OCI-LY1 (cell line): Measurements from ENCODE around the gene SLC27A6.

Experiments
- H2AFZ ChIP-seq: fragments of 200-600 bp; sonication (generic), shearing (Covaris generic); 2 replicates; pipeline ENCODE4 v1.6.0; 2014; ENCODE audit warnings: antibody characterized with exemption, mild to moderate bottlenecking, low read length
- H3F3A ChIP-seq: fragments of 200-600 bp; sonication (generic), shearing (Covaris generic); 2 replicates; pipeline ENCODE4 v1.6.0; 2014; ENCODE audit warnings: mild to moderate bottlenecking, antibody characterized with exemption, low read length, moderate library complexity; ENCODE audit not compliant: insufficient read depth
- H3K27ac ChIP-seq: fragments of 200-600 bp; sonication (generic); 2 replicates; pipeline ENCODE4 v1.5.1; 2014; ENCODE audit warnings: low read length, mixed run types, mild to moderate bottlenecking, low read depth; ENCODE audit not compliant: poor library complexity, severe bottlenecking
- H3K27me3 ChIP-seq: fragments of 200-600 bp; sonication (generic); 2 replicates; pipeline ENCODE4 v1.6.0; 2014; ENCODE audit warnings: antibody characterized with exemption, mild to moderate bottlenecking, low read length, moderate library complexity; ENCODE audit not compliant: insufficient read depth
- H3K36me3 ChIP-seq: fragments of 200-600 bp; sonication (generic); 2 replicates; pipeline ENCODE4 v1.6.1; 2014; ENCODE audit warnings: mild to moderate bottlenecking, antibody characterized with exemption, low read length, moderate library complexity, mixed read lengths; ENCODE audit not compliant: insufficient read depth
- H3K4me1 ChIP-seq: fragments of 200-600 bp; sonication (generic); 2 replicates; pipeline ENCODE4 v1.5.1; 2014; ENCODE audit warnings: mild to moderate bottlenecking, low read length, moderate library complexity; ENCODE audit not compliant: insufficient read depth, severe bottlenecking
- H3K4me2 ChIP-seq: fragments of 200-600 bp; sonication (generic), shearing (Covaris generic); 2 replicates; pipeline ENCODE4 v1.6.1; 2014; ENCODE audit warnings: low read length
- H3K4me3 ChIP-seq: fragments of 200-600 bp; sonication (generic); 2 replicates; pipeline ENCODE4 v1.5.1; 2014; ENCODE audit warnings: low read length, low read depth, mild to moderate bottlenecking, mixed read lengths; ENCODE audit not compliant: poor library complexity, severe bottlenecking
- H3K79me2 ChIP-seq: fragments of 200-600 bp; shearing (Covaris generic); 2 replicates; pipeline ENCODE4 v1.6.1; 2016; ENCODE audit warnings: mixed run types, low read length, mixed read lengths; ENCODE audit not compliant: insufficient read depth
- H3K9ac ChIP-seq: fragments of 200-600 bp; sonication (generic), shearing (Covaris generic); 2 replicates; pipeline ENCODE4 v1.6.1; 2014; ENCODE audit warnings: mild to moderate bottlenecking, low read length, mixed read lengths
- H3K9me2 ChIP-seq: fragments of 200-600 bp; sonication (generic), shearing (Covaris generic); 2 replicates; pipeline ENCODE4 v1.6.1; 2014; ENCODE audit warnings: low read depth, mild to moderate bottlenecking, low read length, mixed read lengths
- H3K9me3 ChIP-seq: fragments of 200-600 bp; shearing (Covaris generic); 2 replicates; pipeline ENCODE4 v1.6.1; 2014; ENCODE audit warnings: low read length, mixed read lengths
- H4K20me1 ChIP-seq: fragments of 200-600 bp; sonication (generic), shearing (Covaris generic); 2 replicates; pipeline ENCODE4 v1.6.0; 2016; ENCODE audit warnings: mild to moderate bottlenecking, low read length; ENCODE audit not compliant: insufficient read depth
- CTCF ChIP-seq: fragments of 200-600 bp; sonication (generic), shearing (Covaris generic); IDR thresholded peaks from 2 replicates; pipeline ENCODE4 v1.5.1; 2017; ENCODE audit warnings: mild to moderate bottlenecking, antibody characterized with exemption, low read length, moderate library complexity, mixed read lengths
- EZH2 ChIP-seq: fragments of 200-600 bp; sonication (generic), shearing (Covaris generic); IDR thresholded peaks from 2 replicates; pipeline ENCODE4 v1.8.0; 2017; ENCODE audit warnings: borderline replicate concordance, mixed run types, mild to moderate bottlenecking, antibody characterized with exemption, low read length, moderate library complexity, mixed read lengths

The SLC27A6 gene

GRCh38 chr5:129001841-129002526, 36.7 kb downstream of the SLC27A6 start:
- no peaks in the 10 kb centered on the region for H3K79me2 ChIP-seq
- no peak overlapping the region for H3K4me3 ChIP-seq
- H3F3A ChIP-seq, result no peaks in the 10 kb centered on the region
- no peak overlapping the region for H3K9ac ChIP-seq
- no peaks in the 10 kb centered on the region for H3K4me1 ChIP-seq
- no peaks in the 10 kb centered on the region for H3K9me3 ChIP-seq
- no peak overlapping the region for H2AFZ ChIP-seq
- H3K27ac ChIP-seq, result no peak overlapping the region
- H3K9me2 ChIP-seq, result no peaks in the 10 kb centered on the region
- H3K4me2 ChIP-seq, result no peak overlapping the region
- no peaks in the 10 kb centered on the region for H3K27me3 ChIP-seq
- no peaks in the 10 kb centered on the region for H4K20me1 ChIP-seq
- TF ChIP-seq EZH2, result no peak
- no peak for TF ChIP-seq CTCF
- H3K36me3 ChIP-seq, result no peaks in the 10 kb centered on the region

GRCh38 chr5:129002527-129002842, 37.2 kb downstream of the SLC27A6 start:
- Histone ChIP-seq H3K4me3 (no peak overlapping the region), H3K4me2 (no peak overlapping the region), H3K9ac (no peak overlapping the region), H3K4me1 (no peaks in the 10 kb centered on the region), H3K9me2 (no peaks in the 10 kb centered on the region), H3K27me3 (no peaks in the 10 kb centered on the region), H2AFZ (no peak overlapping the region), H4K20me1 (no peaks in the 10 kb centered on the region), H3K79me2 (no peaks in the 10 kb centered on the region), H3F3A (no peaks in the 10 kb centered on the region), H3K36me3 (no peaks in the 10 kb centered on the region), H3K9me3 (no peaks in the 10 kb centered on the region), H3K27ac (no peak overlapping the region)
- TF ChIP-seq EZH2 (no peak), CTCF (no peak)

GRCh38 chr5:129003232-129003631, 37.9 kb downstream of the SLC27A6 start:
- Histone ChIP-seq H4K20me1 (no peaks in the 10 kb centered on the region), H3K4me1 (no peaks in the 10 kb centered on the region), H3K27ac (no peak overlapping the region), H3K79me2 (no peaks in the 10 kb centered on the region), H2AFZ (no peak overlapping the region), H3F3A (no peaks in the 10 kb centered on the region), H3K9me2 (no peaks in the 10 kb centered on the region), H3K4me2 (no peak overlapping the region), H3K9ac (no peak overlapping the region), H3K4me3 (no peak overlapping the region), H3K9me3 (no peaks in the 10 kb centered on the region), H3K36me3 (no peaks in the 10 kb centered on the region), H3K27me3 (no peaks in the 10 kb centered on the region)
- TF ChIP-seq CTCF (no peak), EZH2 (no peak)
